ENCODE measurements around the gene MICAL1. TPM values are rescaled to one million over a fixed set of nuclear protein-coding genes. Genes with fewer than 3 reads are reported as not detected.
A peak's percentile ranks its signal among the peaks of the same experiment; 100 is the strongest.

MICAL1 gene
- total and polyA plus RNA-seq, 4 donors, result 29.9 to 67.7 (median 57.4) TPM

DNA sequence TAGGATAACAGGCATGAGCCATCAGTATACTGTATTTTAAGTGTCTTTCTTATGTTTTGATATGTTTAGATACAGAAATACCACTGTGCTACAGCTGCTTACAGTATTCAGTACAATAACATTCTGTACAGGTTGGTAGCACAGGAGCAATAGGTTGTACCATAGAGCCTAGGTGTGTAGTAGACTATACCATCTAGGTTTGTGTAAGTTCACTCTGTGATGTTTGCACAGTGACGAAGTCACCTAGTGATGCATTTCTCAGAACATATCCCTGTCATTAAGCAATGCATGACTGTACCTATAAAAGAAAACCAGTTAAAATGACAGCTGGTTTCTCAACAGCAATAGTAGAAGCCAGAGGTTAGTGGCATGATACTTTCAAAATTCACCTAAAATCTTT is 30.5 kb upstream of the MICAL1 start:
- no peak for DNase-seq
- H3K27ac ChIP-seq (ENCODE audit: low read depth in 1 of 2, low read length in 1 of 2), result no peak overlapping the region
- H3K27me3 ChIP-seq (ENCODE audit: control insufficient read depth in 3 of 3, insufficient read depth in 3 of 3, low read length in 2 of 3), result no peaks in the 10 kb centered on the region
- no peak for ATAC-seq (ENCODE audit: insufficient read depth, low FRiP score)
- H3K4me1 ChIP-seq (ENCODE audit: control insufficient read depth in 5 of 5, insufficient read depth in 5 of 5, low read length in 5 of 5), result peaks cover 5 to 19% (median 8%) of the 10 kb centered on the region in 5 donors
- H3K9ac ChIP-seq (ENCODE audit: insufficient read depth in 1 of 2, low read length in 2 of 2), result no peak overlapping the region
- 74 to 87% methylated on average over 1 of the region's 1 CpG for WGBS, 2 donors
- TF ChIP-seq, protein P1, sequence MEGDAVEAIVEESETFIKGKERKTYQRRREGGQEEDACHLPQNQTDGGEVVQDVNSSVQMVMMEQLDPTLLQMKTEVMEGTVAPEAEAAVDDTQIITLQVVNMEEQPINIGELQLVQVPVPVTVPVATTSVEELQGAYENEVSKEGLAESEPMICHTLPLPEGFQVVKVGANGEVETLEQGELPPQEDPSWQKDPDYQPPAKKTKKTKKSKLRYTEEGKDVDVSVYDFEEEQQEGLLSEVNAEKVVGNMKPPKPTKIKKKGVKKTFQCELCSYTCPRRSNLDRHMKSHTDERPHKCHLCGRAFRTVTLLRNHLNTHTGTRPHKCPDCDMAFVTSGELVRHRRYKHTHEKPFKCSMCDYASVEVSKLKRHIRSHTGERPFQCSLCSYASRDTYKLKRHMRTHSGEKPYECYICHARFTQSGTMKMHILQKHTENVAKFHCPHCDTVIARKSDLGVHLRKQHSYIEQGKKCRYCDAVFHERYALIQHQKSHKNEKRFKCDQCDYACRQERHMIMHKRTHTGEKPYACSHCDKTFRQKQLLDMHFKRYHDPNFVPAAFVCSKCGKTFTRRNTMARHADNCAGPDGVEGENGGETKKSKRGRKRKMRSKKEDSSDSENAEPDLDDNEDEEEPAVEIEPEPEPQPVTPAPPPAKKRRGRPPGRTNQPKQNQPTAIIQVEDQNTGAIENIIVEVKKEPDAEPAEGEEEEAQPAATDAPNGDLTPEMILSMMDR (IDR thresholded peaks at IDR 0.05; ENCODE audit: control extremely low read depth, extremely low read depth), result no peak
- H3K4me3 ChIP-seq, result no peak overlapping the region
- H3K36me3 ChIP-seq (ENCODE audit: control insufficient read depth in 4 of 4, insufficient read depth in 4 of 4, low read length in 4 of 4), result peaks cover 0 to 7% (median 2%) of the 10 kb centered on the region in 4 donors
- H3K9me3 ChIP-seq (ENCODE audit: control insufficient read depth in 4 of 4, insufficient read depth in 3 of 4, low read length in 3 of 4), result no peaks in the 10 kb centered on the region

DNA sequence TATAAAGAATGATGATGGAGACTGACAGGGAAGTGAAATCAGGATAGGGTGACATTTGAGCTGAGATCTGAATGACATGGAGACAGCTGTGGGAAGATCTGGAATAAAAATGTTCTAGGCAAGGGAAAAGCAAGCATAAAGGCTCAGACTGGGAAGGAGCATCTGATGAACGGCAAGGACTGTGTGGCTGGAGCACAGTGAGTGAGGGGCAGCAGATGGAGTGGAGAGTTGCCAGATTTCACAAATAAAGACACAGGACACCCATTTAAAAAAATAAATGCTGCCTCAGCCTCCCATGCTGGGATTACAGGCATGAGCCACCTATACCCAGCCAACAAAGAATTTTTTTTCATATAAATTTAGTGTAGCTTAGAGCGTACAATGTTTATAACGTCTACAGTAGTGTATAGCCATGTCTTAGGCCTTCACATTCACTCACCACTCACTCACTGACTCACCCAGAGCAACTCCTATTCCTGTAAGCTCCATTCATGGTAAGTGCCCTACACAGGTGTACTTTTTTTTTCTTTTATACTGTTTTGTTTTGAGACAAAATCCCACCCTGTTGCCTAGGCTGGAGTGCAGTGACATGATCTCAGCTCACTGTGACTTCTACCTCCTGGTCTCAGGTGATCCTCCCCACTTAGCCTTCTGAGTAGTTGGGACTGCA is 29.8 kb upstream of the MICAL1 start:
- WGBS, 2 donors, result 84 to 87% methylated on average over 3 of the region's 3 CpGs
- H3K4me1 ChIP-seq (ENCODE audit: control insufficient read depth in 5 of 5, insufficient read depth in 5 of 5, low read length in 5 of 5), result peaks cover 7 to 24% (median 13%) of the 10 kb centered on the region in 5 donors
- H3K36me3 ChIP-seq (ENCODE audit: control insufficient read depth in 4 of 4, insufficient read depth in 4 of 4, low read length in 4 of 4), result peaks cover 4 to 9% (median 6%) of the 10 kb centered on the region in 4 donors
- no peaks in the 10 kb centered on the region for H3K27me3 ChIP-seq (ENCODE audit: control insufficient read depth in 3 of 3, insufficient read depth in 3 of 3, low read length in 2 of 3)
- no peak for DNase-seq
- no peak overlapping the region for H3K4me3 ChIP-seq
- TF ChIP-seq, protein P1 (IDR thresholded peaks at IDR 0.05; ENCODE audit: control extremely low read depth, extremely low read depth), result no peak
- H3K9me3 ChIP-seq (ENCODE audit: control insufficient read depth in 4 of 4, insufficient read depth in 3 of 4, low read length in 3 of 4), result no peaks in the 10 kb centered on the region
- H3K27ac ChIP-seq (ENCODE audit: low read depth in 1 of 2, low read length in 1 of 2), result no peak overlapping the region
- no peak overlapping the region for H3K9ac ChIP-seq (ENCODE audit: insufficient read depth in 1 of 2, low read length in 2 of 2)
- no peak for ATAC-seq (ENCODE audit: insufficient read depth, low FRiP score)

DNA sequence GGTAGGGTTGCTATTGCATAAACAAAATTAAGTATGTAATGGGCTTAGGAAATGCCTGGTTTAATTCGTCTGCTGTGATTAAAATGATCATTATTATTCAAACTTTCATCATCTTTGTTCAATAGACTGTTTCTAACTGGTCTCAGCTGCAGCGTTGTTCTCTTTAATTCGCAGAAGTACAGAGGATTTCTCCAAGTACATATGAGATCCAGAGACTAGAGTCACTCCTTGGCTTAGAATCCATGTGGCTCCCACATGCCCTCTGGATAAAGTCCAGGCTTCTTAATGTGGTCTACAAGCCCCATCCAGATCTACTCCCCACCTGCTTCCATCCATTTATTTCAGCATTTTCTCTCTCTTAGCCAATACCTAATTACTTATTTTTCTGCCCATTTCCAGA is 28.6 kb upstream of the MICAL1 start:
- Histone ChIP-seq H3K9ac (ENCODE audit: insufficient read depth in 1 of 2, low read length in 2 of 2) (no peak overlapping the region), H3K27me3 (ENCODE audit: control insufficient read depth in 3 of 3, insufficient read depth in 3 of 3, low read length in 2 of 3) (no peaks in the 10 kb centered on the region), H3K36me3 (ENCODE audit: control insufficient read depth in 4 of 4, insufficient read depth in 4 of 4, low read length in 4 of 4) (peaks cover 4 to 10% (median 9%) of the 10 kb centered on the region in 4 donors), H3K4me1 (ENCODE audit: control insufficient read depth in 5 of 5, insufficient read depth in 5 of 5, low read length in 5 of 5) (peaks cover 7 to 32% (median 14%) of the 10 kb centered on the region in 5 donors), H3K9me3 (ENCODE audit: control insufficient read depth in 4 of 4, insufficient read depth in 3 of 4, low read length in 3 of 4) (no peaks in the 10 kb centered on the region), H3K27ac (ENCODE audit: low read depth in 1 of 2, low read length in 1 of 2) (no peak overlapping the region), H3K4me3 (no peak overlapping the region)
- 48 to 55% methylated on average over 3 of the region's 3 CpGs for WGBS, 2 donors
- ATAC-seq (ENCODE audit: insufficient read depth, low FRiP score) (no peak), DNase-seq (peak; percentile 40 to 87 (median 78))
- TF ChIP-seq, protein P1 (IDR thresholded peaks at IDR 0.05; ENCODE audit: control extremely low read depth, extremely low read depth), result no peak
